Measurements from ENCODE around the gene CFHR1. TPM values are rescaled to one million over a fixed set of nuclear protein-coding genes. Genes with fewer than 3 reads are reported as not detected.

CFHR1 gene
- total RNA-seq, 1 donor from 2014 or later = not detected

DNA sequence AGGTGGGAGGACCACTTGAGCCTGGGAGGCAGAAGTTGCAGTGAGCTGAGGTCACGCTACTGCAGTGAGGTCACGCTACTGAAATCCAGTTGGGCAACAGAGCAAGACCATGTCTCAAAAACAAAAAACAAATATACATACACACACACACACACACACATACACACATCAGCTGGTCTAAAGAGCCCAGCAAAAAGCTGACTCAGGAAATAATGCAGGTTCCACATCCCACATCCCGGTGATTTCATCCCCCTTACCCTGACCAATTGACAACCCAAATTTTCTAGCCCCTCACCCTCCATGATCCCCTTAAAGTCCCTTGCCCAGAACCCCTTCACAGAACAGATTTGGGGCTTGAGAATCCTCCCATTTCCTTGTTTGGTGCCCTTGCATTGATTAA, 56.4 kb downstream of the CFHR1 start:
- no peak for DNase-seq (ENCODE audit: low read depth in 2 of 2)

DNA sequence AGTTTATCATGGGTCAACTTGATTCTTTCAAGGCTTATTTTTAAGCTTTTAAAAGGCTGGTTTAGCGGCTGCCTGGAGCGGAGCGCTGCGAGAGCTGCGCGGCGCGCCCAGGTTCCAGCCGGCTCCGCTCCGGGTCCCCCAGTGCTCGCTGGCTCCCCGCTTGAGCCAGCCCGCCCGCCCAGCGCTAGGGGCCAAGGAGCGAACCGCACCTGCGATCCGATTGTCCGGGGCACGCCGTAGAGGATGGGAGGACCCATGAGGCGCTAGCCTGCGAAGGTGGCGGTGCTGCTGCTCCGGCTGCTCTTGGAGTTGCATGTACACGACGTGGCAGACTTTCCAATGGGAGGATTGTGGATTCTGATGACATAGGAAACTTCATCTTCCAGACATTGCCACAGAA, 58.4 kb downstream of the CFHR1 start:
- no peak for DNase-seq (ENCODE audit: low read depth in 2 of 2)

Other genes with a start within 250 kb of the CFHR1 start
- gene KCNT2, start 211.3 kb upstream of the CFHR1 start, total RNA-seq = under 0.01 and 0.13 TPM in 2 replicates
- 6.5 and 92.4 TPM in 2 replicates for gene CFH, start 167.7 kb upstream of the CFHR1 start, total RNA-seq
- gene CFHR3, start 44.9 kb upstream of the CFHR1 start, total RNA-seq = under 0.01 TPM in 1 of 2 replicates, not detected in the other
- not detected in 2 replicates for gene CFHR4, start 68.3 kb downstream of the CFHR1 start, total RNA-seq
- not detected in 2 replicates for gene CFHR2, start 124.0 kb downstream of the CFHR1 start, total RNA-seq
- not detected in 2 replicates for gene CFHR5, start 157.8 kb downstream of the CFHR1 start, total RNA-seq
- not detected in 2 replicates for gene F13B, start 247.5 kb downstream of the CFHR1 start, total RNA-seq